IPS-NIHi7 (cell line): ENCODE data around the gene RBM19.

Experiments
- DNase-seq: peaks from one replicate; pipeline ENCODE4 v3.0.0; 2012; ENCODE audit warnings: mixed read lengths; ENCODE audit errors: extremely low spot score

Gene RBM19

DNA sequence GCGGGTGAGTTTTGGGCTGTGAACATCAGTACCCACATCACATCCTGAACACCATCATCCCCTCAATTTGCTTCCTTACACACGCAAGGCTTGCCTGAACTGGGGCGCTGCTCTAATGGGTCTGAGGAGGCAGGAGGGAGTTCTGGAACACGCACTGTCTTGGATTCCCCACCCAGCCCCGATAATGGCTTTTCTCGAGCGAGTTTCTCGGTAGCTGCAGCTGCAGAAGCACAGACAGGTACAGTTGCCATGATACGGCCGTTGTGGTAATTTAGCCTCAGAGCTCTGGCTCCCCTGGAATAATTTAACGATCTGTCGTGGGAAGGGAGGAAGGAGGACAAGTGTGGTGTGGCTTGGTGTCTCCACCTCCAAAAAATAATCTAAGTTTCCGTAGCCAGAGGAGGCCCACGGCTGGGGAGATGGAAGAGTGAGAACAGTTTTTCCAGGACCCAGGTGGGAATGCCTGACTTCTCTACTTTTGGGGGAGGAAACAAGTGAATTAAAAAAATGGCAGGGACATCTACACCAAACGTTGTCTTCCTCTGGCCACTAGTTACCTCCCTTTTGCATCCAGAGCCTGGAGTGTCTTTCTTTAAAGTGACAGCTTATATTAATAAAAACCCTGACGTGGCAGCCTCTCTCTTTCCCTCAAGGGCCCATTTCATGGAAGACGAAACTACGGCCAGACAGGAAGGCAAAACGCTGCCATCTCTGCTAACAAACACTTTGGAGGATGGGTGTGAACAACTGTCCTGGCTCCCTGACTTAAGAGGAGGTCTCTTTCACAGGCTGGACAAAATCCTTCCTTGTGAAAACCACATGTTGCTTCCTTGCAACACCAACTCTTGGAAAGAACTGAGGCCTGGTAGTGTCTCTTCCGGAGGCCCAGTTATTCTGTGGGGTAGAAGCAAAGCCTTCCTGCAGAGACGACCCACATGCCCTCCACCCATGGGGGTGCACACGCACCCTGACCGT lies 84.8 kb downstream of the RBM19 start:
- DNase-seq = no peak

DNA sequence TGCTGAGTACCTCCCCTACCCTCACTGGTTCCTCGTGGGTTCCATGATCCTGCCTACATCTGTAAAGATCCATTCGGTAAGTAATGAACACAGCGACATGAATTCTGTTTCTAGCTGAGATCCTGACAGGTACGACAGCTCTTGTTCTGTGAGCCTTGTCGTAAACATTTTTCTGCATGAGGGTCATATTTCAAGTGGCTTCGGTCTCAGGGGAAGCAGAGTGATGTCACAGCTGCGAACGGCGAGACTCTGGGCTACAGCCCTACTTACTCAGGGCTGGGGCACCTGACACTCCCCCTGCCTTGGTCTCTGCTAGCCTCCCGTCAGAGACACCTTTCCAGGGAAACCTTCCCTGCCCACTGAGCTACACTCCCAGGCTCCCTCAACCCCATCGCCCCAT lies 85.8 kb downstream of the RBM19 start:
- no peak for DNase-seq

DNA sequence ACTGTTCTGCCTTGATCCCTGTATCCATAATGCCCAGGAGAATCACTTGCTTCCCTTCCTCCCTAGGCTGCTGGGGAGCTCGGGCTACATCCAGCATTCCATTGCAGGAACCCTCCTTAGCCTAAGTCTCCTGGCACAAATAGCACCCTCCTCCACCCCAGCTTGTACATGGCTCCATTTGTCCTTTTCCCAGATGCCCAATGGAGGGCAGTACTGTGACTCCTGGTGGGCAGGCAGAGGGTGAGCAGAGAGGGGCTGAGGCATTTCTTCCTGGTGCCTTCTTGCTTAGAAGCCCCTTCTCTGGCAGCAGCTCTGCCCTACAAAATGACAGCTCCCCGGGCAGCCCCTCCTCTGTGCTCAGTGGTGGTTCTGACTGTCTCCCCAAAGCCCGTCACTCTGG lies 86.5 kb downstream of the RBM19 start:
- DNase-seq = no peak

DNA sequence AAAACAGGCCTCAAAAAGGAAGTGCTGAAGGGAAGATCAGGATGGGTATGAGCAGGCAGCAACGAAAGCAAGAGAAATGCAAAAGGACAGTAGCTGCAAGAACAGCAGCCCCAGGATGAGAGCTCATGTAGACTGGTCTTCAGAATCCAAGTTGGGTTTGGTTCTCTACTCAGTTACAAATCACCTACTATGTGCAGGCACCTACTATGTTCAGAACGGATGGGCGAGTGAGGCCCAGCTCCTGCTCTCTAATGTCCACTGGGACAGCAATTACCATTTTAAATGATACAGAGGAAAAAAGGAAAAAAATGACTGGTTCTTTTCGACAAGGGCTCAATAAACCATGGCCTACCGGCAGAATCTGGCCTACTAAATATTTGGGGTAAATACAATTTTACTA lies 88.5 kb downstream of the RBM19 start:
- DNase-seq = no peak

DNA sequence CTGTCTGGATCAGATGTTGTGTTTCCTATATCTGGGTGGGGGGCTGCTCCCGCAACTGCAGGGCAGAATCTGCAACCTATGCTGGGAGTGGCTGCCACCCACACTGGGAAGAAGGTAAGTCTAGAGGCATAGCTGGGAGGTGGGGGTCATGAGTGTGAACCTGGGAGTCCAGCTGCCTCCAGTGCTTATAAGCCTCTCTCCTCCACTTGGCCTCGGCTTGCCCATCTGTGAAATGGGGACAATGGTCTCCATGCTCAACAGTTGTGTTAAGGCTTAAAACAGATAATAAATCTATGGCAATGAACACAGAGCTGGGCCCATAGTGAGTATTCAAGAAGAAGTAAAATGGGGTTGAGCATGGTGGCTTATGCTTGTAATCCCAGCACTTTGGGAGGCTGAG lies 90.0 kb downstream of the RBM19 start:
- no peak for DNase-seq

DNA sequence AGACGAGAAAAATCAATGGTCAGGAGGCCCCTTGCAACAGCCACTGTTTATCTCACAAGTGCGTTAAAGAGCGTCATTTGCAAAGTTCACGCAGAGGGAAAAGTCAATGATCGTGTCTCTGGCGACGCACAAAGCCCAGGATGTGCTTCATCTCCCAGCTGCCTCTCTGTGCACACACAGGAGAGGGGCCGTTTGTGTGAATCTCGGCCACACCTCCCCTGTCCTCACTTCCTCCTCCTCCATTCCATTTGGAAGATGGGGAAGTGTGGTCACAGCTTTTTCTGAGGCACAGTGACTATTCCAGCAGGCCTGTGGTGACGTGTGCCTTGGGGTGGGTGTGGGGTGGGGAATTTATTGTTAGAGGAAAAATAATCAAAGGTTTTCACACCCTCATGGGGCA lies 90.4 kb downstream of the RBM19 start:
- no peak for DNase-seq

DNA sequence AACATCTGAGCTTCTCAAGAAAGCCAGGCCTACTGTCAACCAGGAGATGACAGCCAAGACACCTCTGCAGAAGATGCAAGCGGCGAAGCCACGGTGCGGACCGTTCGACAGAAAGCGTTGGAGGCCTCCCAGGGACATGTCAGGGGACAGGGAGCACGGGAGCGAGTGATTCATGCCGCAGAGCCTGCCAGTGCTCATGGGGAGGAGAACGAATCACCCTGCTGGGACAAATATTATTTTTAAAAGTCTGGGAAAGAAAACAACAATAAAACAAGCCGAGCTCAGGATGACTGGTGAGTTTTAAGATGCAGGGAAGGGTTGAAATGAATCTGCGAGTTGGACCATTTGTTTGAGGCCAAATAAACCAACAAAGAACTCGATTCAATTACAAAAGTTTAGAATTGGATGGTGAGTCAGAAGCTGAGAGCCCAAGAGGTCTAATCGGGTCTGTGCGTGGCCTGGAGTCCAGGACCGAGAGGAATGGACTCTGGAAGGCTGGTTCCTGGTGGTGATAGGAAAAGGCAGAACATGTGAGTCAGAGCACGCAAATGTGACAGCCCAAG lies 91.0 kb downstream of the RBM19 start:
- DNase-seq = no peak

DNA sequence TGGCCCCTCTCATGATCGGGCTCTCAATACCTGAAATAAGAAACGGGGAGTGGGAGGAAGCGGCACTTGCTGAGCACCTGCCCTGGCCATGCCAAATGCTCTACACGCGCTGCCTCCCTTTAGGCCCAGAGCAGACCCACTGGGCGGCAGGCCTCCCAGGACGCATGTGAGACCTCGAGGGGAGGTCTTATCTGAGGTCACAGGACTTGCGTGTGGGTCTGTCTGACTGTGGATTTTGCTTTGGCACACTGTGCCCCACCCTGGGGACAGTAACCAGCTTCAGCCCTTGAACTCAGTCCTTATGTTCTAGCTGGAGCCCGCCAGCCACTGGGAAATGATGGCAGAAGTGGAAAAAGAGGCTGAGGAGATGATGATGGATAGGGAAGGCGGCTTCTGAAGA lies 91.8 kb downstream of the RBM19 start:
- DNase-seq = no peak

DNA sequence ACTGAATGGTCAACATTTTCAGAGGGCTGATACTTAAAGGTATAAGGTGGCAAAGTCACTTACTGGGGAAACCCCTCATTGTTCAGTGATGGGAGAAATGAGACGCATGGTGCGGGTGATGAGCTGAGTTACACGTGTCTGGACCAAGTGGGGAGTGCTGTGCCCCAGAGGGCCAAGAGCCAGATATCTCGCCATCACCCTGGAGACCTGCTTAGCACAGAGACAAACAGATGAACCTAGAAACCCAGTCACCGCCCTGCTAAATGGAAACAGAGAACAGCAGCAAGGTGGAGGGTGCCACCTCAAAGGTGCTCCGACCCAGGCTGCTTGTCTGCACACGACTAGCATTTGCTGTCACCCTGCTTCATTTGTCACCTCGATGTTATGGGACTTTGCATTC lies 92.4 kb downstream of the RBM19 start:
- no peak for DNase-seq

DNA sequence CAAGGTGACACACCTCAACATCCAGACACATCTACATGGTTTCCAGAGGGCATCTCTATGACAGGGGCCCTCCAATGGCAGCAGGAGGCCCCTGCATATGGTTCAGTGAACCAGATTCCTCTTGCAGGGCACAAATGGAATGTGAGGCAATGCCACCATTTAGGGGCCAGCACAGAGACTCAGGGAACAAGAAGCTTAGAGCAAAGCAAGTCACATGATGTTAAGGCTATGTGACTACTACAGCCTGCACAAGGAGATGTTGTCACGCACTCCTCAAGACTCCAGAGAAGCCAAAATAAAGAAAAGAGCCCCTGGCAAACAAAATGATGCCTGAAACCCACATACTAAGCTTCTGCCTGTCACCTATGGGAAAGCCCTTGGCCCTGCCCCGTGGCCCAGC lies 95.2 kb downstream of the RBM19 start:
- DNase-seq = no peak

DNA sequence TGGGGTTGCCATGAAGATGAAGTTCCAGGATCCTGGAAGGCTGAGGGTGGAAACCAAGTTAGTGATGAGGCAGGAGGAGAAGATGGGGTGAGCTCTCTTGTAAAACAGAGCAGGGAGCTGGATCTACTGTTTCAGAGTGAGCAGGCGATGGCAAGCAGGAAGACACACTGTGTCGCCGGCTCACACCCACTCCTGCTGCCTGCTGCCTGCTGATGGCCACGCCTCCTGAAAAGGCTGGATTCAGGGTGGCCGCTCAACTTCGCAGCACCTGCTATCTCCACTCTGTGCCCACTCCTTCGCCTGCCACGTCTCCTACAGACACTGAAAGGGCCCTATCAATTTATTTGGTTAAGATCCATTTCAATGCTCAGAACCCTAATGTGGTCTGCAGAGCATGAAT lies 96.1 kb downstream of the RBM19 start:
- no peak for DNase-seq

DNA sequence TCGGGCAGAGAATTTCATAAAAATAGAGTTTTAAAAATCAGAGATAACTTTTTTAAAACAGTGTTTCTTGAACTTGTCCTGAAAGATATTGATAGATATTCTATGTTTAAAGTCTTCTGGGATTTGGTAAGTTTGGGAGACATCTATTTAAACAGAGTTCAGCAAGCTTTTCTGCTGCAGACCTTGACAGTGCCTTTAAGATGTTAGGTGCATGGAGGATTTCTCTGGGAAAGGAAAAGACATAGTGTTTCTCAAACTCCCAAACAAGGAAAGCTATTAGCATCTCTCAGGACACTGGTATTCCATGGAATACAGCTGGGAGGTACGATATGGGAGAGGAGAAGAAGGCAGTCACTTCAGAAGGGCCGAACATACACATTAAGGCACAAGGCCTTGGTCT lies 97.8 kb downstream of the RBM19 start:
- no peak for DNase-seq

DNA sequence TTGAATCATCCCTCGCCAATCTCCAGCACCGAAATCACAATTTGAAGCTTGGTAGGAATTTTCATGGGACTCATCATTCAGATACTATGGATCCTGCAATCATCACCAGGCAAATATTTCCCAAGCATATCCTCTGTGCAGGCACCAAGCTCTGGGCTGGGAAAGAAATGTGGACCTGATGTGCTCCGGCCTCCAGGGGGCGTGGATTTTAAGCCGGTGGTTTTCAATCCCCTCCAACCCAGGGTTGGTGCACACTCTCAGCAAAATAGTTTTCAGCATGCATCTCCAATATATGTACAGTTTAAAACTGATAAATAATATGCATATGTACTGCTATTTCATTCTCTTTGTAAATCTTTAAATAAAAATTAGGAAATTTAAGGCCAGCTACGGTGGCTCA lies 98.9 kb downstream of the RBM19 start:
- DNase-seq = peak; percentile 72

DNA sequence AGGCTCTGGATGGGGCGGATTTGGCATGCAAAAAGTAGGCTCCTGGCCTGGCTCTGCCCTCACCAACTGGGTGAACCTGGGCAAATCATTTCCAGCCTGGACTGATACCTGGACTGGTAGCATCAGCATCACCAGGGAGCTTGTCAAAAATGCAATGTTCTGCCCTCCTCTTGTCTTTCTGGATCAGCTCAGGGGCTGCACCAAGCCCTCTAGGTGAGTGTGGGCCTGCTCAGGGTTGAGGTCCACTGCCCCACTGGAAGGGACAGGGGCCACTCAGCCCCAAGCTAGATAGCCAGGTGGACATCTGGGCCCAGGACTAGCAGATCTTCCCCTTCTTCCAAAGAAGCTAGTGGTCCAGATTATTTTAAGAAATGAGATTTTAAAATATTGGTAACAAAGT lies 99.6 kb downstream of the RBM19 start:
- DNase-seq = no peak

DNA sequence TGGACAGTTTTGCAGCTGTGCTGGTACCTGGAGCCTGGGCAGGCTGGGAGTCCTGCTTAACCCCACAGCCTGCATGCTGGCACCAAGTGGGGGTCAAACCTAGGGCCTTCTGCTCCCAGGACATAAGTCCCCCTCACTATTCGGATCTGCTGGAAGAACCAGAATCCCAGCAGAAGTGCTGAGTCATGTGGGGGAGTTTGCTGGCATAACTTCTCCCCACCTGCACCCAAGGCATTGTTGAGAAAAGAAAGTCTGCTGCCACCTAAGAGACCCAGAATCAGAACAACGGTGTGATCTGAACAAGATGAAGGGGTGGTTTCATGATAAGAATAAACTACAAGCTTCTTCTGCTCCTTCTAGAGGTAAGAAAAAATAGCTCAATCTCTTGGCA lies 102.7 kb downstream of the RBM19 start:
- DNase-seq = no peak

DNA sequence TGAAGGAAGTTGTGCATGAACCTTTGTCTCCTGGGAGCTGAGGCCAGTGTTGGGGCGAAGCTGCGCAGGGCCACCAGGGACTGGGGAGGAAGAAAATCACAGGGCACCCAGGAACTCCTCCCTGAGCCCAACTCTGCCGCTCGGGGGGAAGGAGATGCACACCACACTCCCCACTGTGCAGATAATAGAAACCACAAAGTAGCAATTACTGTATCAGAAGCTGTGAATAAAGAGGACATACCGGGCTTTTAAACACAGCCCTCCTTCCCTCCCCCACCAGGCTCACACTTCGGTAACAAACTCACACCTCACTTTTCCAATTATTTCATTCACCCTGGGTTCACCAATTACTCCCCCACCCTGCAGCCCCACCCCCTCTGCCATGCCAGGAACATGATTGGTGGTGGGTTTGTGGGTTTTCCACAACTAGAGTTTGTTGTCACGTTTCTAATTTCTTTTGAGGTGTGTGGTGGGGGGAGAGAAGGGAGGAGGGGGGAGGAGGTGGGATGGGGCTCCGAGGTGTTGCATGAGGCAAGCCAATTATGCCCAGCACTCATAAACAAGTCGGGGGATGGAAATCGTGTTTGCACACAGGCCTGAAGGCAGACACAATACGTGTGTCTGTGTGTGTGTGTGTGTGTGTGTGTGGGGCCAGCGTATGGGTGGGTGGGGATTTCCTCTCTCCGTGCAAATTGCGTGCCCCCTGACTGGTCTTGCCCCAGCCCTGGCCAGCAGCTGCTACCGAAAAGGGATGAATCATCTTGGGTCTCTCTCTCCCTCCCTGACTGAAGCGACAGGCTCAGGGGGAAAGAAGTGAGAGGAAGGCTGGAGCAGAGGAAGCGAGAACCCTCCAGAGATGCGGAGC lies 103.3 kb downstream of the RBM19 start:
- DNase-seq = peak; percentile 68

DNA sequence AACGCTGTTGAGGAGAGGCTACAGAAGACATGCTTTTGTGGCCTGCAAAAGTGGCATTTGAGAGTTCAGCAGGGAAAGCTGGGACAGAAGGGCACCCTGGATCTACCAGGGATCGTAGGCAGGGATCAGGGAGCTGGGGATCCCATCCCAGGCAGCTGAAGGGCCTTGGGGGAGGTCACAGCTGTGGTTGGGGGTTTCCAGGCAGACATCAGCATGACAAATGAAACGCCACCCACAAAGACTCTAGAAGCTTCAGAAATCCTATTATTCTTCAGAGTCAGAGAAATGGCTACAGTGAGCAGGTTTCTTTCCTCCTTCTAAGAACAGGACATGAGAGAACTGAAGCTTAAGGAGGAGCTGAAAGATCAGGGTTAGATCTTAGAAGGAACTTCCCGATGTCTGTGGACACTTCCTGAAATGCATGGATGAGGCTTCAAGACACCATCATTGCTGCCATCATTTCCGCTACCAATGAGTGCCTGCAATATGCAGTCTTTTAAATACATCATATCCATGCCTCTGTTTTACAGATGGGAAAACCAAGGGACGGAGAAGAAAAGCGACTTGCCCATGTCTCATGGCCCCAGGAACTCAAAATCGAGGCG lies 104.3 kb downstream of the RBM19 start:
- peak; percentile 41 for DNase-seq

DNA sequence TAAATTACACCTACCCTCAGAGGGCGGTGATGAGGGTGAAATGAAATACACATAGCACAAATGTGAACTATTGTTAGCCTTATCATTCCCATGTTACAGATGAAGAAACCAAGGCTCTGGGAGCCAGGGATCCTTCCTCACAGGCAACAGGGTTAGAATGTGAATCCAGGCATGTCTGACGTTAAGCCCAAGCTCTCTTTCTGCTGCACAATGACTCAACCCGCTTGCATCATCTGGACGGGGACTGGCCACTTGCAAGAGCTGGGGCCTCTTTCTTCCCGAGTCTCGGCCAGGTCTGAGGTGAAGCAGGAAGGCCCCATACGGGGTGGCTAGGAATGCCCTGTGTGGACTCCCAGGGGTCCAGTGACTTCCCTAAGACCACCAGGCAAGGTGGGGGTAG lies 105.2 kb downstream of the RBM19 start:
- DNase-seq = peak; percentile 58

DNA sequence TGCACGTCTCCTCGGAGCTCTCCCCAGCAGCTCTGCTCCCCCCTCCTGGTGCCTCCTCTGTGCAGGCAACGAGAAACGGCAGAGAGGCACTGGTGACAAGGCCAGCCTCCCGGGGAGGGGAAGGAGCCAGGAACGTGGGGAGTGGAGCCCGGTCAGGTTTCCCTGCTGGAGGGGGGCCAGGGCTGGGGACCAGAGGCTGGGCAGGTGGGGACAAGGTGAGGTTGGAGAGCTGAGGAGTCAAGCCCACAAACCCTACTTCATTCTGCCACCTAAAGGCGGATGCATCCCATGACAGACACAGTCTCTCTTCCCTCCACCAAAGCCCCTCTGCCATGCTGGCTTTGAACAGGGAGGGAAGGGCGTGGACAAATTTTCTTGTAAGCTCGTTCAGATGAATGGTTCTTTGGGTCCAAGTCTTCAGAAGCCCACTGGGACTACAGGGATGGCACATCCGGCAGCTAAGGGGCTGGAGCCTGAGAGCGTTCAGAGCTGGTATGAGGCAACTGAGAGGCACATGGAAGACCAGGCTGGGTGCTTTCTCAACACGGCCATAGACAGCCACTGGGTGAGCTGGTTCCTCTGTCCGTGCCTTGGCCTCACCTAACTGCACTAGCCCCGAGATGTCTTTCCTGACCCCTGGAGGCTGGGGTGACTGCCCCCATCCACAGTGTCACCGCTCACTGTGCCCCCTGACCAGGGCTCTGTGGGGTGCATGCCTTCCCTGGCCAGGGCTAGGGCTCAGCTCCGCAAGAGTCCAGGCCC lies 105.9 kb downstream of the RBM19 start:
- DNase-seq = peak; percentile 73

DNA sequence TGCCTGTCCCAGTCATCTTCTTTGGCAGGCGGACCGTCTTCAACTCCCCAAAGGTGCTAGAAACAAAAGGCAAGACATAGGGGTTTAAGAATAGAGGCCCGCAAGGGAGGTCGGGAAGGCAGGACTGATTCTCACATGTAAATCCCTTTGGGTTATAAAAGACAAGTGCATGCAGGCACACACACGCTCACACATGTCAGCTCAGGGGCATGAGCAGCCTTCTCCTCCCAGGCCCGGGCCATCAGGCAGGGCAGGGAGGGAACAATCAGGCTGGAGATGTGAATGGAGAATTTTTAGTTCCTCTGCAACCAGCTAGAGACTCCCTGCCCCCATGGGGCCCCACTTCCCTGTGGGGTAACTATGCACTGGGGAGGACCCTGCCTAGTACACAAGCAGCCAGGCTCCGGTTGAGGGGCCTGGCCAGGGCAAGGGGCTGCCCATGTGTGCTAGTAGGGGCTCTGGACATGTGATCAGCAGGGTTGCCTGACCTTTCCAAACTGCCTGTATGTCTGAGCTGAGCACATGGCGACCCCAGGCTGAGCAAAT lies 107.2 kb downstream of the RBM19 start:
- DNase-seq = no peak

DNA sequence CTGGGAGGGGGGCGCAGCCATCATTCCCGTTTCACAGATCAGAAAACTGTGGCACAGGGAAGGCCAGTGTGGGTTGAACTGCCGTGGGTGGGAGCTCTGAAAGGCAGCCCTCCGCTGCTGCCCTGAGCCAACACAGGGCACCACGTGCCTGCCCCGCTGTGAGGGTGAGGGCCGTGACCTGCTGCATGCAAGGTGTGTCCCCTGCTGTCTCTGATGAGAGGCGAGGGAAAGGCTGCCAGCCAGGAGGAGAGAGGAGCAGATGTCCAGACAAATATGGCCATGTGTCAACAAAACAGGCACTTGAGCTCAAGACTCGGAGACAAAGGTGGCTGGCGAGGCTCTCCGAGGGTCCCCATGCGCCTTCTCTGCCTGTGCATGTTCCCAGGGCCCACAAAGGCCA lies 108.8 kb downstream of the RBM19 start:
- DNase-seq = no peak
